ENCODE measurements around the gene SMCHD1.

- TF ChIP-seq, protein P1, sequence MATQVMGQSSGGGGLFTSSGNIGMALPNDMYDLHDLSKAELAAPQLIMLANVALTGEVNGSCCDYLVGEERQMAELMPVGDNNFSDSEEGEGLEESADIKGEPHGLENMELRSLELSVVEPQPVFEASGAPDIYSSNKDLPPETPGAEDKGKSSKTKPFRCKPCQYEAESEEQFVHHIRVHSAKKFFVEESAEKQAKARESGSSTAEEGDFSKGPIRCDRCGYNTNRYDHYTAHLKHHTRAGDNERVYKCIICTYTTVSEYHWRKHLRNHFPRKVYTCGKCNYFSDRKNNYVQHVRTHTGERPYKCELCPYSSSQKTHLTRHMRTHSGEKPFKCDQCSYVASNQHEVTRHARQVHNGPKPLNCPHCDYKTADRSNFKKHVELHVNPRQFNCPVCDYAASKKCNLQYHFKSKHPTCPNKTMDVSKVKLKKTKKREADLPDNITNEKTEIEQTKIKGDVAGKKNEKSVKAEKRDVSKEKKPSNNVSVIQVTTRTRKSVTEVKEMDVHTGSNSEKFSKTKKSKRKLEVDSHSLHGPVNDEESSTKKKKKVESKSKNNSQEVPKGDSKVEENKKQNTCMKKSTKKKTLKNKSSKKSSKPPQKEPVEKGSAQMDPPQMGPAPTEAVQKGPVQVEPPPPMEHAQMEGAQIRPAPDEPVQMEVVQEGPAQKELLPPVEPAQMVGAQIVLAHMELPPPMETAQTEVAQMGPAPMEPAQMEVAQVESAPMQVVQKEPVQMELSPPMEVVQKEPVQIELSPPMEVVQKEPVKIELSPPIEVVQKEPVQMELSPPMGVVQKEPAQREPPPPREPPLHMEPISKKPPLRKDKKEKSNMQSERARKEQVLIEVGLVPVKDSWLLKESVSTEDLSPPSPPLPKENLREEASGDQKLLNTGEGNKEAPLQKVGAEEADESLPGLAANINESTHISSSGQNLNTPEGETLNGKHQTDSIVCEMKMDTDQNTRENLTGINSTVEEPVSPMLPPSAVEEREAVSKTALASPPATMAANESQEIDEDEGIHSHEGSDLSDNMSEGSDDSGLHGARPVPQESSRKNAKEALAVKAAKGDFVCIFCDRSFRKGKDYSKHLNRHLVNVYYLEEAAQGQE (IDR thresholded peaks at IDR 0.05; ENCODE audit: insufficient read depth in 1 of 2, low read depth in 2 of 2, low read length in 2 of 2), result no peak
- no peak for TF ChIP-seq POLR2AphosphoS5 (IDR thresholded peaks at IDR 0.05; ENCODE audit: low read depth, low read length)
- TF ChIP-seq SIN3A (IDR thresholded peaks at IDR 0.05; ENCODE audit: borderline replicate concordance, insufficient read depth, low read length), result no peak
- no peak for TF ChIP-seq TAF1 (IDR thresholded peaks at IDR 0.05; ENCODE audit: borderline replicate concordance, insufficient read depth, low read length)
These were observed 61.9 kb downstream of the SMCHD1 start for GRCh38 chr18:2717407-2717806.

Measured in PFSK-1 (cell line).